Coronary artery (tissue), 2 donors: ENCODE data around the gene TMEM242.

Experiments used
- DNase-seq: peaks from one replicate; pipeline ENCODE4 v3.0.0-alpha.2; 2017; ENCODE audit warnings: low spot score
- H3K27ac ChIP-seq, 2 donors: fragments of 200-600 bp; sonication (generic); one replicate each; pipeline ENCODE4 v1.5.1; 2016 to 2019
- H3K4me3 ChIP-seq: fragments of 200-600 bp; sonication (generic); 2 replicates; pipeline ENCODE4 v1.5.1; 2016; ENCODE audit warnings: mild to moderate bottlenecking, moderate library complexity
- CTCF ChIP-seq: fragments of 200-600 bp; sonication (generic); IDR thresholded peaks from one replicate; pipeline ENCODE4 v1.5.1; 2019; ENCODE audit warnings: antibody characterized with exemption

TMEM242 gene

DNA sequence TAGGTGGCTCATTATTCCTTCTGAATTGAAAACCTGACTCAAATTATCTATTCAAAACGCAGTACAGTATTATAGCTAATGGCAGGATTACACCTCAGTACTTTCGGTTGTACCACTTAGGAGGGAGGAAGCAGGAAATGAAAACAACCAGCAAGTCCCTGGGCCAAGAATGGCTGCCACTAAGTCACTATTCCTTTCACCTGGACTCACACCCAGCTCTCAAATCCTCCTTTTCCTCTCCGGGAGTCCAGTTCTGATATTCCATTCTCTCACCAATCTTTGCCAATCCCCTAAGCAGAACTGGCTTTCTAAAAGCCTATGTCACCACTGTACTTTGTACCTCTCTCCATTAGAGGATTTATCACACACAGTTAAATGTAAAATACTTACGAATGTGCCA, 20.6 kb downstream of the TMEM242 start:
- TF ChIP-seq CTCF = no peak
- DNase-seq = no peak
- Histone ChIP-seq H3K27ac (no peak overlapping the region), H3K4me3 (no peak overlapping the region)

- no peak for DNase-seq
- no peak overlapping the region for H3K4me3 ChIP-seq
- H3K27ac ChIP-seq = no peak overlapping the region
- no peak for TF ChIP-seq CTCF
Measured at GRCh38 chr6:157300436-157300835, 22.9 kb downstream of the TMEM242 start.

- no peak for TF ChIP-seq CTCF
Measured at GRCh38 chr6:157300006-157300405, 23.3 kb downstream of the TMEM242 start.

GRCh38 chr6:157298216-157298724, 25.0 kb downstream of the TMEM242 start:
- no peak for TF ChIP-seq CTCF
- H3K4me3 ChIP-seq = no peak overlapping the region
- DNase-seq = no peak
- H3K27ac ChIP-seq = no peak overlapping the region

More at GRCh38 chr6:157300006-157300405, 23.3 kb downstream of the TMEM242 start:
- Histone ChIP-seq H3K27ac (no peak overlapping the region), H3K4me3 (no peak overlapping the region)
- DNase-seq = no peak

DNA sequence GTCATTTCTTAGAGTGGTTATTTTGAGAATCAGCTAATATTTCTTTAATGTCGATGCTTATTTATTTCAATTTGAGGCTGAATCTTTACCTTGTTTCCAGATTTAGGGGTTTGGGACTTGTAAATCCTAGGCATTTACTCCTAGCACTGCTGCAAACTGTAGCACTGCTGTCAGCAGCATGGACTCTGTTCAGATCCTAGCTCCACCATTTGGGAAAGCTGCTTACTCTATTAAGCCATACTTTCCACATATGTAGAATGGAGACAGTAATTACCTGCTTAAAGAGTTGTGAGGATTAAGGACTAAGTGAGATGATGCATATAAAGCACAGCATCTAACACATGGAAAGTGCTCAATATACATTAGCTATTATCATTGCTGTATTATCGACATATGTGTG, 28.7 kb downstream of the TMEM242 start:
- TF ChIP-seq CTCF = no peak
- DNase-seq = no peak
- no peak overlapping the region for H3K27ac ChIP-seq

DNA sequence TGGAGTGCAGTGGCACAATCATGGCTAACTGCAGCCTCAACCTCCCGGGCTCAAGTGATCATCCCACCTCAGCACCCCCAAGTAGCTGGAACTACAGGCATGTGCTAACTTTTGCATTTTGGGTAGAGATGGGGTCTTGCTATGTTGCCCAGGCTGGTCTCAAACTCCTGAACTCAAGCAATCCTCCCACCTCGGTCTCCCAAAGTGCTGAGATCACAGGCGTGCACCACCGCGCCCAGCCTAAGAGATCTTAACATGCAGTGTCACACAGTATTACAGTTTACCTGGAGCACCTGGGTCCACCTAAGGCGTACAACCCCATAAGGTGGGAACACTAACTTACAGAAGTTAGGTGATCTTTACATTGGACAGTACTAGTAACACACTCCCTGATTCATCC, 29.5 kb downstream of the TMEM242 start:
- no peak overlapping the region for H3K4me3 ChIP-seq
- no peak for TF ChIP-seq CTCF
- DNase-seq = no peak
- H3K27ac ChIP-seq = no peak overlapping the region

More for the DNA sequence above, 28.7 kb downstream of the TMEM242 start:
- no peak overlapping the region for H3K4me3 ChIP-seq

GRCh38 chr6:157292202-157292601, 31.1 kb downstream of the TMEM242 start:
- H3K4me3 ChIP-seq = no peak overlapping the region
- DNase-seq = no peak
- no peak for TF ChIP-seq CTCF
- no peak overlapping the region for H3K27ac ChIP-seq
